Measurements from ENCODE around the gene ZBBX.
"Not testable (repeated sequence)": the region's sequence is repeated elsewhere in the genome, so short reads cannot be mapped to it uniquely, and the experiment has no call there.

Gene ZBBX, protein sequence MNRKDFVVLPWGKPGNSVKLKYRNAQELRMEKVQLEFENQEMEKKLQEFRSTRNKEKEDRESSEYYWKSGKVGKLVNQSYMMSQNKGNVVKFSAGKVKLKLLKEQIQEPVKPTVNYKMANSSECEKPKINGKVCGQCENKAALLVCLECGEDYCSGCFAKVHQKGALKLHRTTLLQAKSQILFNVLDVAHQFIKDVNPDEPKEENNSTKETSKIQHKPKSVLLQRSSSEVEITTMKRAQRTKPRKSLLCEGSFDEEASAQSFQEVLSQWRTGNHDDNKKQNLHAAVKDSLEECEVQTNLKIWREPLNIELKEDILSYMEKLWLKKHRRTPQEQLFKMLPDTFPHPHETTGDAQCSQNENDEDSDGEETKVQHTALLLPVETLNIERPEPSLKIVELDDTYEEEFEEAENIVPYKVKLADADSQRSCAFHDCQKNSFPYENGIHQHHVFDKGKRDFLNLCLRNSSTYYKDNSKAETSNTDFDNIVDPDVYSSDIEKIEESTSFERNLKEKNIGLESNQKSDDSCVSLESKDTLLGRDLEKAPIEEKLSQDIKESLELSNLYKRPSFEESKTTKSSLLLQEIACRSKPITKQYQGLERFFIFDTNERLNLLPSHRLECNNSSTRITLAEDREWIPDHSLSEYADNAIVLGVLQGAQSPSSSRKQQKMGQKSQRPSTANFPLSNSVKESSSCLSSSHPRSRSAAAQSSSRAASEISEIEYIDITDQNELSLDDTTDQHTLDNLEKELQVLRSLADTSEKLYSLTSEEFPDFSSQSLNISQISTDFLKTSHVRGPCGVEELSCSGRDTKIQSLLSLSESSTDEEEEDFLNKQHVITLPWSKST

DNA sequence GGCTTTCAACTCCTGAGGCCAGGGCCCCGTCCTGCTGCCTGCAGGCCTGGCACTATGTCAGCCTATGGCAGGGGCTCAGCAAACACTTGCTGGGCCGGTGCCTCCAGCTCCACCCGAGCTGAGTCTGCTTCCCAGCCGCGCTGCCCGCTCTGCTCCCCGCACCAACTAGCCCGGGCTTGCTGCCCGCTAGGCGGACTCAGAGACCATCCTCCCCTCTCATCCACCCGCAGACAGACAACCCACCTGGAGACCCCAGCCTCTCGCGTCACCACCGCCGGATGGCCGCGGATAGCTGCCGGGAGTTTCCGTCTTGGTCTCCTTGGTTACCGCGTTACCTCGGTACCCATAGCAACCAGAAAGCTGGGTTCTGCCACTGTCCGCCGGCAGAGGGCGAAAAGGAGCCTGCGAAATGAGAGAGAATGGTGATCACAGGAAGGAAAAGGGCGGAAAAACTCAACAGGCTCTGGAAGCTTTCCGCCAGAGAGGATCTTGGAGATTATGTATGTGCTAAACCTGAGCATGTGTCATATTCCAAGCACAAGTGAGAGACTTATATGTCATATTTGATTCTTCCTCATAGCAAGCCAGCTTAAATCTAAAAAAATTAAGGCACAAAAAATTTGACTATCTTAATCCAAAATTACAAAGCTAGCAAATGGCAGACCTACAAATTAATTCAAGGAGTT, at the start of gene ZBBX:
ZBBX (minus strand) TSS at position 294 of the 686 bp plus-strand sequence. CDS start 7,396 bp downstream, outside the sequence.
- peak; percentile 86 for DNase-seq

DNA sequence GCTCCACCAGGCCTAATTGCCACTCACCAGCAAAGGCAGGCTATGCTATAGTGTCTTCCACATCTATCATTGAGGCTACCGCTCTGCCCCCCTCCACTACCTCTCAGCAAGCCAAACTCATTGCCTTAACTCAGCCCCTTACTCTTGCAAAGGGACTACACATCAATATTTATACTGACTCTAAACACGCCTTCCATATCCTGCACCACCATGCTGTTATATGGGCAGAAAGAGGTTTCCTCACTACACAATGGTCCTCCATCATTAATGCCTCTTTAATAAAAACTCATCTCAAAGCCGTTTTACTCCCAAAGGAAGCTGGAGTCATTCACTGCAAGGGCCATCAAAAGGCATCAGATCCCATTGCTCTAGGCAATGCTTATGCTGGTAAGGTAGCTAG, 46.9 kb upstream of the ZBBX start:
- DNase-seq = not testable (repeated sequence)

DNA sequence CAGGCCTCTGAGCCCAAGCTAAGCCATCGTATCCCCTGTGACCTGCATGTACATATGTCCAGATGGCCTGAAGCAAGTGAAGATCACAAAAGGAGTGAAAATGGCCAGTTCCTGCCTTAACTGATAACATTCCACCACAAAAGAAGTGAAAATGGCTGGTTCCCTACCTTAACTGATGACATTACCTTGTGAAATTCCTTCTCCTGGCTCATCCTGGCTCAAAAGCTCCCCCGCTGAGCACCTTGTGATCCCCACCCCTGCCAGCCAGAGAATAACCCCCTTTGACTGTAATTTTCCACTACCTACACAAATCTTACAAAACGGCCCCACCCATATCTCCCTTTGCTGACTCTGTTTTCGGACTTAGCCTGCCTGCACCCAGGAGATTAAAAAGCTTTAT, 42.3 kb upstream of the ZBBX start:
- not testable (repeated sequence) for DNase-seq

DNA sequence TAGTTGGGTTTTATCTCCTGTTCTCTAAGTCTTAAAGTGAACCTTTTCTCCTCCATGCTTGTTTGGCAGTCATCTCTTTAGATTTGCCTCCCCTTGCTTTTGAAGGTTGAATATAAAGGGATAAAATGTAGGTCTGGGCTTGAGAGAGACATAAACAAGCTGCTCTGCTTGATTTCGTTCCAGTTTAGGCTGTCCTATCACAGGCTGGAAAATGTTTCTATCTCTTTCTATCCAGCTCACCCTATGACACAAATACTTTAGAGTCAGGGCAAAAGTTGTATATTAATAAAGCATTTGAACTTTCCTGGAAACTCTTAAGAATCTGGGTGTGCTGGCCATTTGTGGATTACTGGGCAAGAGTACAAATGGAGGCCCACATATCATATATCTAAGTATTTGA, 29.5 kb upstream of the ZBBX start:
- no peak for DNase-seq

DNA sequence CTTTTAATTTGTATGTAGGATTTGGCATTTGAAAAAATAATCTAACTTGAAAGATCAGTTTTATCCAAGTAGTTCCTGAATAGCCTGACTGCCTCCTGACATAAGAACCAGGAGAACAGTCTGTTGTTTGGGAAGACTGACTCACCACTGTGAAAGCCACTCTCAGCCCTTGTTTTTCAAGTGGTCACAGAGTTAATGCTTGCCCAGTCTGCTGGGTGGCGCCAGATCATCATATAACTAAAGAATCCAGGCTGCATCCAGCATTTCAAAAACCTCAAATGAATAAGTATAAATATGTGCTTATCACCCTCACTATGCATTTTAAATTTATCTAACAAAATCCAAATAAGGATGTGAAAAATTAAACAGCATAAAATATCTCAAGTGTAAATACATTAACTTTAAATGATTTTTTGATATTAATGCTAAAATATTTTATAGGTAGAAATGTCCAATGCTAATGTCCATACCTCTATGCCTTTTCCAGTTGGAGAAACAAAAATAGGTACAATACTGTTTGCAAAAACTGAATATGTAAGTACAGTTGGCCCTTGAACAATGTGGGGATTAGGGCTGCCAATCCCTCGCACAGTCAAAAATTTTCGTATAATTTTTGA, 26.9 kb upstream of the ZBBX start:
- DNase-seq = peak; percentile 4

DNA sequence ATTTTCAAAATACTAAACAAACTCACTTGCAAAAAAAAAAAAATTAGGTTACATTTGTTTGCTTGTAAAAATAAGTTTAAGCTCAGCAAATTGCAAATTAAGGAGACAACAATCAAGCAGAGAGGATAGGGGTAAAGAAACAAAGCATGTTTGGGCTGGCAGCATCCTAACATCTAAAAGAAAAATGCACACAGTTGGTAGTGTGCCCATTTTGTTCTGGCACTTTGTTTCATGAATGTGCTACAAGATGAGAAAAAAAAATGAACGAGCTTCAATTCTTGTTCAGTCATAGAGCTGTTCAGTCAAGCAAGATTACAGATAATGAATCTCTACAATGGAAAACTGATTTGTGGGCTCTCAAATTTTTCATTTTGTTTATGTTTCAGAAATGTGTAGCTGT, 17.7 kb upstream of the ZBBX start:
- no peak for DNase-seq

DNA sequence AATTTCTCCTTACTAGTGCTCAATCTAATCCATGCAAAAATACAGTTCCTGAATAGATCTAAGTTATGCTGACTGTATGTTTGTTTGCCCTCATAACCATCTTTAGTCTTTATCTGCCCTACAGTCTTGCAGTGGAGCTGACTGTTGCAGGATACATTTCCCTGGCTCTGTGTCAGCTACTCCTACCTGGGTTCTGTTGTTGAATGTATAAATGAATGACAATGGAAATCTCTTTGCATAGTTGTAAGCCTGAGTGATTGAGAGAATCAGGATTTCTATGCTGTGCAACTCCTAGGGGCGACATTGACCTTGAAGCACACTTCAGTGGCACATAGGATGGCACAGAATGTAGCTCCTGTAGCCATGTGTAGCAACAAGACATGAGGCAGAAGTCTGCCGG, 16.0 kb upstream of the ZBBX start:
- DNase-seq = no peak

DNA sequence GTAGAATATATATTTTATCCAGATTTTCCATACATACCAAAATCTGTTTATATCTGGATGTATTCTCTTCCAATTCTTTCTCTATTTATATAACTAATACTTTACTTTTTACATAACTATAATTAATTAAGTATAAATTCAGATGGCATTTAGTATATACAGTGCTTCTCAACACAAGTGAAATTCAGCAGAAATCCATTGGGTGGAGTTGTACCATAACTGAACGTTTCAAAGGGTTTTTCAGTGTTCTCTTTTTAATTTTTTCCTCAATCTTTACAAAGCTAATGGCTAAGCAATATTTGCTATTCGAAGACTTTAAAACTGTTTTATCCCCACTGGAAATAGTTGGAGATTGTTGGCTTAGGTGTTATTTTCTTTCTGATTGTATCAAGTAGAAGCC, 13.9 kb upstream of the ZBBX start:
- DNase-seq = no peak

DNA sequence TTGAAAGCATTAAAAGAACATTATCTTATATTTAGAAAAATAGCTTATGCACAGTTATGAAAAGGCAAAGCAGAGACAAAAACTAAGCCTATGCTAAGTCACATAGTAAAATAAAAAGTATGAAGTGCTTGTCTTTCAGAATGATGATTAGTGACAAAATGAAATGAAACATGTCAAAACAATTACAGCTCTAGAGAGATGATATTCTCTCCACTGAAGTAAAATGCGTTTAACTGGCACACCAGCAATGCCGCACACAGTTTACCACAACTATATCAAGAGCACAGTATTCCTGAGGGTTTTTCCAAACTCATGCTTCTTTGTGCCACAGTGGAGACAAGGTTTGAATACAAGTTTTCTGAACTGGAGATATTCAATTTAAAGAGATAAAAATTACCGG, 2.1 kb upstream of the ZBBX start:
- DNase-seq = no peak

DNA sequence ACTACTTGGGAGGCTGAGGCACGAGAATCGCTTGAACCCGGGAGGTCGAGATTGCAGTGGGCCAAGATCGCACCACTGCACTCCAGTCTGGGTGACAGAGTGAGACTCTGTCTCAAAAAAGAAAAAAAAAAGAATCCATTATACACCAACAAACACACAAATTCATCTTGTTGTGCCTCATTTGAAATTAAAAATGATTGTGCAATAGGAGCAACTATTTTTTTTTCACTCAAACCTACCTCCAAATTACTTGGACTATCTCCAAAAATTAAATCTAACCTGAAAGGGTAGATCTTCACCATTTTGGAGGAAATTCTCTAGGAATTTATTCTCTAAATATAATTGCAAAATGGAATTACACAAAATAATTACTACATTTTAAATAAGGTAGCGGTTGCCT, 4.6 kb downstream of the ZBBX start:
- no peak for DNase-seq

DNA sequence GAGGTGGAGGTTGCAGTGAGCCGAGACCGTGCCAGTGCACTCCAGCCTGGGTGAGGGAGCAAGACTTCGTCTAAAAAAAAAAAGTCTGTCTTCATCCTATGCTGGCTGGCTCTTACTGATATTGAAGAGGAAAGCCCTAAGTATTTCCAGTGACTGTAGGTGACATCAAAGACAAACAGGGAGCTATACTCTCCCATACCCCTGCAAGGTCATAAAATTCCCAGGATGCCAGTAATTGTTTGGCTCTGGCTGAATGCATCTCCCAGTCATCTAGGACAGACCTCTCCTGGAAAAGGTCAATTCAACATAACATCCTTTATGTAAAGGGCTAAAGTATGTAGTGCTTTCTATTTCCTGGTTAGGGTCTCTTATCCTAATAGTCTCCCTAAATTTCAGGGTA, 8.0 kb downstream of the ZBBX start:
- no peak for DNase-seq

DNA sequence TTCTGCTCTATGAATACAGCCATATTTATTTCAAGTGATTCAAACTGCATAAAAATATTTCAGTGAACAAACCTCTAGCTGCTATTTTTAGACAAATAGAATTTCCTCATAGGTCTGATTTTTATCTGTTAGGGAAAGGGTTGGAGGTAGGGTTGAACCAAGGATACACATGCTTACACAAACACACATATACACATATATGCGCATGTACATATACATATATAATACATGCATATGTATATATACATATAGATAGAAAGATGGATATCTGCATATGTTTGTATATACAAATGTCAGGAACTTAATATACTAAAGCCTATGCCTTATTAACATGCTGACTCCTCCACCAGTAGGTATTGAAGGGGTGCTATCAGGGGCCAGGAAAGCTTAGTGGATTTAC, 18.1 kb downstream of the ZBBX start:
- DNase-seq = no peak

DNA sequence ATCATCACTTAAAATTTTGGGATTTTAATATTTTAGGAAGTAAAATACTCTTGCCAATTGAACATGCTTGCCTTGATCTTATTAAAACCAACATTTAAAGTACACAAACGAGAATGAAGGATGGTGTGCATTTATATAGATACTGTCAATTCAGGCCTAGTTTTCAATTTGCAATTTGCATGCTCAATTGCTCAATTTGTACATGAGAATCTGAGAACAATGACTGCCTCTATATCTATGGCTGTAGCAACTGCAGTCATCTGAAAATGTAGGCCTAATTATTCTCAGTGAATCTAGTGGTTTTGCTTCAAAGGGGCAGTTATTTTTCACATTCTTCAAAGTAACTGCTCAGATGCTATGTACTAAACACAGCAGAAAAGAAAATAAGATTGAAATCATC, 18.8 kb downstream of the ZBBX start:
- no peak for DNase-seq

DNA sequence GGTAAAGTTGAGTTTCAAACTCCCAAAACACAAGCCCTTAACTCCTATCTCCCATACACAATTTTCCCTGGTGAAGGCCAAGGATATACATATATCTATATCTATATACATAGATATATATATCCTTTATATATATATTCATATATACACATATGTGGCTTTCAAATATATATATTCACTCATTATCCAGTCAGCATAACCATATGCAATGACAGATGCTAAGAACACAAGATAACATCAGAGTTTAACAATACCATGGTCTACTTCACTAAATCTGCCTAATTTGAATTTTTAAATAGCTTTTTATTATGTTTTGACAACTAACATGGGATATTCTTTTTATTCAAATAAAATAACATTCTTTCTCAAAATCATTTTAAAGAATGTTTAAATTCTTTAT, 24.7 kb downstream of the ZBBX start:
- DNase-seq = no peak

DNA sequence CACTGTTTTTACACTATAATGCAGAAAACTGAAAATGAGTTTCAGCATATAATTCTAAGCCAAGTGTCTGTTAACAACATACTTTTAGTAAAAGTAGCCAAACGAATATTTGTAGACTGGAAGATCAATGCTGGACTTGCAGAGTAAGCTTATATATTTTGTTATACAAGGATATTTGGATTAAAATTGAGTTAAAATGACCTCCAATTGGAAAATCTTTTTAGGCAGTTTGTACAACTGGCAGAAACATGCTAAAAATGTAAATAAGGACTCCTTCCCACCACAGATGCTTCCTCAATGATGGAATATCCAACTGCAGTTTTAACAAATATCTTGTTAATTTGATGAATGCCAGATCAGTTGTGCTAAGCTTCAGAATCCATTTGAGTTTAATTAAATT, 25.3 kb downstream of the ZBBX start:
- no peak for DNase-seq

DNA sequence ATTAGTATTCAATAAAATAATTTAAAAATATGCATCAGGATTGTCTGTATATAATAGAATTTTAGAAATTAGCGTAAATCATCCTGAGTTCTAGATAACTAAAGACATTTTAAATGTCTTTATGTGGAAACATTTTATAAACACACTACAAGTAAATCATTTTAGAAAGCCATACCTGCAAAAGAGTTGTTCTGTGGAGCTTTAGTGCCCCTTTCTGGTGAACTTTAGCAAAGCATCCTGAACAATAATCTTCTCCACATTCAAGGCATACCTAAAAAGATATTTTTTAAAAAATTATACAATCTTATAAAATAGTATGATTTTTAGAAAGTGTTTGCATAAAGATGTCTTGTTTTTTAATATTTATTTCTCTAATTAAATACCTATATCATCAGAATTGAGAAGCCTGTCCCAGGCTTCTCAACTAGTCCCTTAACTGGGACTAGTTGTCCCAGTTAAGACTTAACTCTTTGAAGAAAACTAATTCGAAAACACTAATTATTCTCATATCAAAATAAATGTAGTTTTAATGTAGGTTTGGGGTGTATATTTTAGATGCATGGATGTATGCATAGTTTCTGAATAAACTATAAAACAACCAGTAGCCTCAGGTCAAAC, 29.7 kb downstream of the ZBBX start:
- peak; percentile 18 for DNase-seq

DNA sequence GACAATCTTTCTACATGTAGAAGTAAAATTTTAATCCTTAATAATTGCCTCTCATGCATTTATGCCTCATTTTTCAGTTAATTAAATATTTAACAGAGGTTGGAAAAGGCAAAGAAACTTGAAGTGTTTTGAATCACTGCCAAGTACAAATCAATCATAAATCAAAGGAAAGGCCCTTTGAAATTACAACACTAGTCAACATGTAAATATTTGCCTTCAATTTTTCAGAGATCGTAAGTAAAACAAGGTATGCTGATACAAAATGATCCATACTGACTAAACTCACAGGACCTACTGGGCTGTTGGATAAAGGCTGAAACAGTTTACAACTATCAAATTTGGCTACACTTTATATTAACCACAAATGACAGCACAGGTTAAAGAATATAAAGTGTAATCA, 33.9 kb downstream of the ZBBX start:
- DNase-seq = no peak

DNA sequence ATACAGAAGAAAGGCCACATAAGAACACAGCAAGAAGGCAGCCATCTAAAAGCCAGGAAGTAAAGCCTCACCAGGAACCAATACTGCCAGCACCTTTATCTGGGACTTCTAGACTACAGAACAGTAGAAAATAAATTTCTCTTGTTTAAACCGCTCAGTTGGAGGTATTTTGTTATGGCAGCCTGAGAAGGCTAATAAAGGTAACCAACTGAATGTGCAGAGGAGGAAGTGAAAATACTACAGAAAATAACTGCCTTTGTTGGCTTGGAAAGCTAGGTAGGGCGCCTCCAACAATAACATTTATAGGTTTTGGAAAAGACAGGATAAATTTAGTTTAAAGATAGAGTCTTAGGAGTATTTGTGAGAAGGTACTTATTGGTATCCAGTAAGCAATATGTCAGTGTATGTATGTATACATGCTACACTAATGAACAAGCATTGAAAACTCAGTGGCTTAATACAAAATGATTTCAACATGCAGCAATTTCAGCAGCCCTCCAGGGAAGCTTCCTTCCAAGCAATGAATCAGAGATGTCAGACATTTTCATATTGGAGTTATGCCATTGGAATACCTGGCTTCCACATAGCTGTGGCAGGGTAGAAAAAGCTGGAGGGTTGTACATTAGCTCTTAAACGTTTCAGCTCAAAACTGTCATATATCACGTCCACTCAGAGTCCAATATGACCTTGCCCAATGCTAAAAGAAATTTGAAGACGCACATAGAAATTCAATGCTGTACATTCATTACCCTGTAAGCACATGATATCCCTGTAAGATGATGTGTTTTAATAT, 48.9 kb downstream of the ZBBX start:
- no peak for DNase-seq

DNA sequence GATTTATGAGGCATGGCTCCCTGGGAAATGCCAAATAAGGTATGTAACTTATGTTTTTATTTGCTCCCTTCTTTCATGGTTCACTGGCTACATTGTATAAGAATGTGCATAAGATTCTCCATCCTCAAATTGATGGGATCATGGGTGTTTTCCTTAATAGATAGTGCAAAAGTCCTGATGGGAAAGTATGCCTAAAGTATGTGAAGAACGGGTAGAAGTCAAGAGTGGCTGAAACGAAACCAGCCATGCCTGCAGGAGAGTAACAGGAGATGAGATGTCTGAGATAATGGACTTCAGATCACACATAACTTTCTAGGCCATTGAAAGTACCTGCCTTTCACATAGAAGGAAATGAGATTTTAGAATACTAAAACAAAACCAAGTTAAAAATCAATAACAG, 56.5 kb downstream of the ZBBX start:
- DNase-seq = no peak

DNA sequence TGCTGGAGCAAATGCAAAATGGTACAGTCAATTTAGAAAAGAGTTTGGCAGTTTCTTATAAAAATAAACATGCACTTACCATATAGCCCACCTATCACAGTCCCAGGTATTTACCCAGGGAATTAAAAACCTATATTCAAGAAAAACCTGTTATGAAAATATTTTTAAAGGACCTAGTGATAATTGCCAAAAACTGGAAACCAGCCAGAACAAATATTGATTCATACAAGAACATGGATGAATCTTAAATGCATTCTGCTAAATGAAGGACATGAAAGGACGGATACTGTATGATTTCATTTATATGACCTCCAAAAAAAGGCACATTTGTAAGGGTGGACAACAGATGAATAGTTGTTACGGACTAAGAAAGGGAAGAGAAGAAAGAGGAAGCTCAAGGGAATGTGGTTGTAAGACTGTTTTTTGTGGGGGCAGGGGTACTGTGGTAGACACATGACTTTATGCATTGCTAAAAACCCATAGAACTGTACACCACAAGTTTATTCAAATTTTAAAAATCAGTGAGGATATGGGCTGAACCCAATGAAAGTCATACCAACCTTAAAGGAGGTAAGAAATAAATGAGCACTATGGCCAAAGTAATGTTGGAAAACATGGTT, 61.0 kb downstream of the ZBBX start:
- no peak for DNase-seq

DNA sequence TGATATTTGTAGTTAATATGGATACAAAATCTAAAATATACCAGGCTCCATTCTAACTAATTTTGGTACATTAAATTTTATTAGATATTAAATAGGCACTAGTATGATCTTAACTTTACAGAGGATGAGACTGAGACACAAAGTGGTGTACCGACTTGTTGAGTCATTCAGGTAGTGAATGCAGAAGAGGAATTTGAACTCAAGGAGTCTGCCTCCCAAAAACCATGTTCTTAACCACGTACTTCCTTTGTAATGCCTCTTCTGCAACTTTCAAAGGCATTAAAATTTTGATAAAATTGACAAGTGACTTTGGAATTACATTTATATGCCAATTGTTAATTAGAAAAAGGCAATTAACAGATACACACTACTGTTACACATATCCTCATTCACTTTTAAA, 61.8 kb downstream of the ZBBX start:
- DNase-seq = no peak
